ENCODE results near the gene TPSB2.
"Not testable (repeated sequence)": the region's sequence is repeated elsewhere in the genome, so short reads cannot be mapped to it uniquely, and the experiment has no call there.

TPSB2 gene

GRCh38 chr16:1275791-1276579 is 46.0 kb upstream of the TPSB2 start:
- ChIA-PET POLR2A (no interaction called here), CTCF (no interaction called here)
- DNase-seq (ENCODE audit: extremely low spot score) = no peak
- no peak for TF ChIP-seq CTCF (IDR thresholded peaks at IDR 0.05; ENCODE audit: control extremely low read depth, extremely low read depth, low read depth, missing control alignments)

GRCh38 chr16:1274767-1275166 is 44.8 kb upstream of the TPSB2 start:
- no peak for TF ChIP-seq CTCF (IDR thresholded peaks at IDR 0.05; ENCODE audit: control extremely low read depth, extremely low read depth, low read depth, missing control alignments)
- ChIA-PET CTCF (no interaction called here), POLR2A (no interaction called here)
- no peak for DNase-seq (ENCODE audit: extremely low spot score)

- TF ChIP-seq CTCF (IDR thresholded peaks at IDR 0.05; ENCODE audit: control extremely low read depth, extremely low read depth, low read depth, missing control alignments) = no peak
- no peak for DNase-seq (ENCODE audit: extremely low spot score)
- POLR2A ChIA-PET = no interaction called here
- CTCF ChIA-PET = no interaction called here
Measured at GRCh38 chr16:1273816-1274215, 43.8 kb upstream of the TPSB2 start.

GRCh38 chr16:1272453-1273198 is 42.6 kb upstream of the TPSB2 start:
- POLR2A ChIA-PET = no interaction called here
- no peak for TF ChIP-seq CTCF (IDR thresholded peaks at IDR 0.05; ENCODE audit: control extremely low read depth, extremely low read depth, low read depth, missing control alignments)
- no peak for DNase-seq (ENCODE audit: extremely low spot score)
- CTCF ChIA-PET = no interaction called here

GRCh38 chr16:1271724-1272413 is 41.9 kb upstream of the TPSB2 start:
- DNase-seq (ENCODE audit: extremely low spot score); CTCF ChIA-PET; POLR2A ChIA-PET: not testable (repeated sequence)

- ChIA-PET CTCF (no interaction called here), POLR2A (no interaction called here)
- DNase-seq (ENCODE audit: extremely low spot score) = no peak
- no peak for TF ChIP-seq CTCF (IDR thresholded peaks at IDR 0.05; ENCODE audit: control extremely low read depth, extremely low read depth, low read depth, missing control alignments)
Measured at GRCh38 chr16:1271380-1271723, 41.4 kb upstream of the TPSB2 start.

- CTCF ChIA-PET; POLR2A ChIA-PET; DNase-seq (ENCODE audit: extremely low spot score): not testable (repeated sequence)
Measured at GRCh38 chr16:1269418-1269817, 39.4 kb upstream of the TPSB2 start.

Measured in GM10248 (cell line).